GM21576 (cell line): ENCODE results near the gene MYO18B.

Source experiments
- ATAC-seq: cut with Tn5 transposase; IDR thresholded peaks from one replicate; pipeline ENCODE4 v1.9.1; 2021; ENCODE audit warnings: mild to moderate bottlenecking, moderate library complexity; ENCODE audit not compliant: unreplicated experiment

MYO18B gene

DNA sequence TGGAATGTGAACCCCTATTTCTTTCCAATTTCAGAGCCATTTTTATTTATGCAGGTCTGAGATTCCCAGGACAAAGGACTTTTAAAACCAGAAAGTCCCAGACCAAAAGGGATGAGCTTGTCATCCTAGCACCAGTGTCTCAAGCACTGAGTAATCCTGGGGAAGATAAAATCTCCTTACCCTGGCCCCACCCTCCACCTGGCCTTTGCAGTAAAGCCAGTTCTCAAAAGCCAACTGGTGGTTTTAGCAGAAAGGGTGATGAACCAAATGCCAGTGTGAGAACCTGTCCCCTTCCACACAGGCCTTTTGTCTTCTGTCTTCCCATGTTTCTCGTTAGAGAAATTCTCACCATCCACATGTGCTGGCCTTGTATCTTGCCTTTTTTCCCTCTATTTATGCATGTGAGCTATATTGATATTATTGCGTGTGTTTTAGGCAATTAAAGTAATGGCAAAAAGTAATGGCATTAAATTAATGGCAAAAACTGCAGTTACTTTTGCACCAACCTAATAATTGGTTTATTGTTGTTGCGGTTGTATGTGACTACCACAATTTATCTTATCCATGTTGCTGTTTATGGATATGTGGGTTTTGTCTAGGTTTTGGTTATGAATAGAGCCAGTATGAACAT lies 191.3 kb downstream of the MYO18B start:
- ATAC-seq: no peak

DNA sequence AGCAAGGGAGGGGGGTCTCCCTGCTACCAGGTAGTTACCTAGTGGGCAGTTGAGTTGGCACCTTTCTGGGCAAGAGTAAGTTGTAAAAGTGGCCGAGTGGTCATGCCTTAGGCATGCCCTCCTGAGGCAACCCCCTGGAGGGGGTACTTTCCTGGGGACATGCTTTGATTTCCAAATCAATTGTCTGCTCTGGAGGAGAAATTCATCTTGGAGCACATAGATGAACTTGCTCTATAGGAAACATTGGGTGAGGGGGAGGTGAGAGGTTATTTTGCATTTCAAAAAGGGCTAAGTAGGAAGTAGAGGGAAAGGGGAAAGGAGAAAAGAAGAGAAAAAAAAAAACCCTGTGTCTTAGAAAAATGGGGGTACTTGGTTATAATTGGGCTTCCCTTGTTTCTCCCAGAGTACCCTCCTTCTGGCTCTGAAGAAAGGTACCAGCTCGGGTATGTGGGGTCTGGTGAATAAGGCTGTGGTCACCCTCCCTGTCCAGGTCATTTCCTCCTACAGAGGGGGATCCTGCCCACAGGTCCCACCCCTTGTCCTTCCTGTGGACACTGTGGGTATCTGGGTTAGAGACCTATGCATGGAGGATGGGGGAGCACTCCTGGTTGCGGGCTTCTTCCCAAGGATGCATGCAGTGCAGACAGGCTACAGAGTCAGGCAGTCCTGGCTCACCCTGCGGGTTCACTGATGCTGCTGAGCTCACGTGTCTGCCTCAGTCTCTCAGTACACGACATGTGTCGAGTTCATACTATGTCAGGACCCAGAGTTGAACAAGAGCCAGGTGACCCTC lies 193.5 kb downstream of the MYO18B start:
- no peak for ATAC-seq

DNA sequence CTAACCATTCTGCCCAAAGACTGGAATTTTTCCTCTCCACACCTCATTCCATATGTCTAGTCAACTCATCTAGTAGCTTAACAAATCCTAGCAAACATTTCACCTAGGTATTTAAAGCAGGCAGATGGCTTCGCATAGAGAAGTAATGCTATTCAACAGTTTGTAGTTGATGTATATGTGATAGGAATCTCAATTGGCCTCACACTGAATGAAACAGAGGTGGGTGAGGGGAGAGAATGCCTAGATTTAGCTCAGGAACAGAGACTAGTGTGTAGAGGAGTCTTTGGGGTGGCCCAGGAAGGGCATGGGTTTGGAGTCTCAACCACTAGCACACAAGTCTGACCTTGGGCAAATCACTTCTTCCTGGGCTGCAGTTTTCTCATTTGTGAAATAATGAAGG lies 196.2 kb downstream of the MYO18B start:
- ATAC-seq: no peak

DNA sequence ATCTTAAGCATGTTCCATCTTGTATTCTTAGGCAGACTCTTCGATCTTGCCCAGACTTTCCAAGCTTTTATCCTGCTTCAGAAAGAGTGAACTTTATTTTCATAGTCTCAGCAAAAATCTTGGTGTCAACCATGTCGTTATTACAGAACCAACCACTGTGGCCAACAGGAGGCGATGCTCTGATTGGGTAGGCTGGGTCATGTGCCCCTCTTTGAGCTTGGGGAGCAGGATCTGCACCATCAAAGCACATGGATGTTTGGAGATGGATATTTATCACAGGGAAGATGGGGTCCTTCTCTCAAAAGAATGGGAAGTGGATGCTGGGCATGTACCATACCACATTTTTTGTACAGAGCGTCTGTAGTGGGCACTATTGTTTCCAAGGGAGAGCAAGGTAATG lies 197.4 kb downstream of the MYO18B start:
- ATAC-seq: no peak

DNA sequence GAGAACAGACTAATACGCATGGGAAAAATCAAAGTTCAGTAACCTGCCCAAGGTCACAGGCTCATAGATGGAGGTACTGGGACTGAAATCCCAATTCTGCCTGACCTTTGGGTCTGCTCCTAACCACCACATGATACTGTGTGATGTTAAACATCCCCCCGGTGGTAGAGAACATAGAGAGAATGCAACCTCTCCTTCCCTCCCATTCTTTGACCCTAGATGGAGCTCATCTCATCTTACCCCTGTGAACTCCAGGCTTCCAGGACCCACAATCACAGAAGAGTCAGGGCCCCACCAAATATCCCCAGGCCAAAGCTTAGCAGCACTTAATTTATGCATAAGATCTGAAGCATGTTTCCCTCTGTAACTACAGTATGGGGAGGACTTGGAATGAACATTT lies 198.5 kb downstream of the MYO18B start:
- no peak for ATAC-seq

DNA sequence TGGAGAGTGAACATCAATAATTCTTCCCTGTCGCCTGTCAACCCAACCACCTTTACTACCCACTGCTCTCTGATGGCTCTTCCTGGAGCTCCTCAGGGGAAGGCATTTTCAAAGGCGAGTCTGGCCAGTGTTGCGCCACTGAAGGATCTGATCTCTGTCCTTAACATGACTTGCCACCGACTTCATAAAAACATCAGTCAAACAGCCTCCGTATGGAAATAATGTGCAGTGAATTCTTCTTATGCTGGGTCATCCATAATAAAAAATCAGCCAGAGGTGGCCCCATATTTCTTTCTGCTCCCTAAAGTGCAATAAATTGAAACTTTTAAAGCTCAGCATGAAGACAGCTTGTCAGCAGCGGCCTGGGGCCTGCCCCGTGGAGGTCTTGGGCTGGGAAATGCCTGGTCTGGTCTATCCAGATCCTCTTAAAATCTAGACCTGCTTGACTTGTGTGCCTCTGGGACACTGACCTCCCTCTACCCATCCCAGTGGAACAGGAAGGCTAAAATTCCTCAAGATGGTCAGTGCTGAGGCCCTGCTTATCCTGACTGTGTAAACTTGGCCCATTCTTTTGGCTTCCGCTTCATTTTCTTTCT lies 199.5 kb downstream of the MYO18B start:
- ATAC-seq: no peak

DNA sequence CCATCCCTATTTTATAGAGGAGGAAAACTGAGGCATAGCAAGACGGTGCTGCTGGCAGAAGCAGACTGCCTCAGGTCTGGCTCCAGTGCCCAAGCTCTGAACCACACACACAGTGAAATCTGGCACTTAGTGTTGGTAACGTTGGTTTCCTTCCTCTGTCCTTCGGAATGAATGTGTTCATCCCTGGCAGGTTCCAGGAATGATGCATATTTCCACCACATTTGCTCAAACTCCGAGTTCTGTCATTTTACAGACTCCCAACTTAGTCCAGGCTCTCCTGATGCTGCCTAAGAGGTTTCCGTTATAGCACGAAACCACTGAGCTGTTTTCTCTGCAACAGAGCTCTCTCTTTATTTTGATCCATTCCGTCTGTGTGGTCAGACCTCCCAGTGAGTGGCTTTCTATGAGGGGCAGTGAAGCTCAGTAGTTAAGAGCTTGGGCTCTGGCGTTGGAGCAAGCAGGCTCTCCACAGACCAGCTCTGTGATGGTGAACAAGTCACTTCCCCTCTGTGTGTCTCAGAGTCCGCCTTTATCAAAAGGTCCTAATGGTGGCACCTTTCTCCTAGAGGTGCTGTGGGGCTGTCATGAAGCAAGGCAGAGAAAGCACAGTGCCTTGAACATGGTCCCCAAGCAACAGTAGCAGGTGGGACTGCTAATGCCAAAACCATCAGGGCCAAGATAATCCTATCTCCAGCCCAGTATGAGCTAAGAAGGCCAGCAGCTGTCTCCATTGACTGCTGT lies 200.3 kb downstream of the MYO18B start:
- no peak for ATAC-seq

DNA sequence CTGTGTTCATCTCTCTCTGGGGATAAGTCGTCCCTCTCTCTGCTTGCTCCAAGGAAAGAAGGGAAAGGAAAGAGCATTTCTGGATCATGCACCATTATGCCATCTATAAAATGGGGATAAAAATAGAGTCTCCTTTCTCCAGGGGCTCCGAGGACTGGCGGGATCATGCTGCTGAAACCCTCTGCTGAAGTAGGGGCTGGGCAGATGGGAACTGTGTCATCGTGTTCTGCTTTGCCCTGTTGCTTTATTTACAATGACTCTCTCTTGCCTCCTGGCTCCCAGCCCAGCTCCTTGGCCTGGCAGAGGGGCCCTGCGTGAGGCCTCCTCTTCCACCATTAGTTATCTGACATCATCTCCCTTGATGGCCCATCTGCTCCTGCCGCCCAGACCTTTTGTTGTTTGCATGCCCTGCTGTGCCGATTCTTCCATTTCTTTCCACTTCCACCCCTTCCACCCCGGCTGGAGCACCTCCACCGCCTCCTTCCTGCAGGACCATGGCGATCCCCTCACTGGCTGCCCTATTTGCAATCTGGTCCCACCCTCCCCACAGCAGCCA lies 200.9 kb downstream of the MYO18B start:
- no peak for ATAC-seq

DNA sequence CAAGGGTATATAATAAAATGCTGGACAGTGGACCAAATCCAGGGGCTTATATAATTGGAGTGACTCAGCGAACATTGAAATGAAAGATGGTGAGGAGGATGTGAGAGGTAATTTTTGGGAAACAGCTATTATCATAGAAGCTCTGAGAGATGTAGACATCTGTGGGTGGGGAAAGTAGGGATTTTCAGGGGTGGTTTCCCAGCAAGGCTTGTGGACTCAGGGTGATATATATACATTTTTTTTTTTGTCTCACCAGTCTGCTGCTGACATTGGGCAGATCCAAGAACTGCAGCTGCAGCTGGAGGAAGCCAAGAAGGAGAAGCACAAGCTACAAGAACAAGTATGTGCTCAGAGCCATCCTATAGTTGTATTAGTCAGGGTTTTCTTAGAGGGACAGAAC lies 208.1 kb downstream of the MYO18B start:
- no peak for ATAC-seq

DNA sequence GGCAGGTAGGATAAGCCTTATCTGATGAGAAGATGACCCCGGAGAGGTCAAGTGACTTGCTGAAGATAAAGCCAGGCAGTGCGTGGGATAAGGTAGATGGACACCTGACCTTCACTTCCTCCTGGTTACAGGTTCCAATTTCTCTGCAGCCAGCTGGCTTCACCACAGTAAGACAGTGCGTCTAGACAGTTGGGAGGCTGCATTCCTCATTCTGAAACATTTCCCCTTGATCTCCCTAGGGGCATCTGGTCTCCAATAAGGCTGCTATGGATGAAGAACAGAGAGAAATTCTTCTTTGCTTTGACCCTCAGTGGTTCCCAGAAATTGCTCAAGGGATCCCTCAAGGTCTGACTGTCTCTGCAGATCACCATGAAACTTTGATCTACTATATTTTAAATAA lies 211.3 kb downstream of the MYO18B start:
- ATAC-seq: no peak

DNA sequence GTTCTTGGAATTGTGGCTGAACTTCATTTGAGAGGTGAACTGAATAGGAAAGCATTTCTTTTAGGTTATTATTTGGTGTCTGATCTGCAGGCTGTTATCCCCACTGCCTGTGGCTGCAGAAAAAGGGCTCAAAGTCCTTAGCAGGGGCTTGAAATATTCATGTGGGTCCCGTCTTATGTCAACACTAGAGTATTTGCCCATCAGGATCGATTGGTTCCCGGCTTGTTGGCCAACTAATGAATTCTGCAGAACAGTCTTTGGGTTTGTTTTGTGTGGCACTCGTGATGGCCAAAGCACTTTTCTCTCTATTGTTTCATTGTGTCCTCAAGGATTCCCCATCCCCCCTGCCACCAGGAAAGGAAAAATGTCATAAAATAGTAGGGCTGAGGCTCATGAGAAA lies 211.9 kb downstream of the MYO18B start:
- ATAC-seq: no peak

DNA sequence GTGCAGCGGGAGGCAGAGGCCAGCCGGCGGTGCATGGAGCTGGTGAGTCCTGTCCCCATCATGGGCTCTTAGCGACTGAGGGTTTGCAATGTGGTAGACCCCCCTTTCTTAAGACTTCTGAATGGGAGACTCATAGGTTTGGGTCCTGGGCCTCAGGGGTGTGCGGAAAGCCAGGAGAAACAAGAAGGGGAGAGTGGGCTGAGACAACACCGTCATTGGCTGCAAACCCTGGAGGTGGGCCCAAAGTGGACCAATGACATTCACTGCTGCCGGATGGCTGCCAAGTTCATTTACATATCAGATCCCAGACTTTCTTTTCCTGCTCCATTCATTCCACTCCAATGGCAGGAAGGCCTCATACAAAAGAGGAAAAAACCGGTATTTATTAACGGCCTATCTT lies 213.3 kb downstream of the MYO18B start:
- ATAC-seq: no peak

DNA sequence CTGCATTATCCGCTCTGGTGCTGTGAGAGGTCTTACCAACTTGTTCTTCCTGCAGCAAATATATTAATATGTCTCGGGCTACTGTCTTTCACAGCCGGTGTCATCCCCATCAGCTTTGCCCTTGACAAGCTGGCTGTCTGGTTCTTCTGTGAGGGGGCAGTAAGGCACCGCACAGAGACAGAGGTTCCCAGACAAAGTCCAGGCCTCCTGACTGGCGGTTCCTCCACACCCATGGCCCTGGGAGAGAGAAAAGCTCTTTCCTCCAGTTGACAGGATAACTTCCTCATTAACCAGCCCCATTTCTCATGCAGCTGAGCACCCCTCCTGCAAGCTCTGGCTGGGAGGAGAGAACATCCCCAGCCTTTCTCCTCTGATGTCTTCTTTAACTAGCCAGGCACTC lies 214.8 kb downstream of the MYO18B start:
- no peak for ATAC-seq

DNA sequence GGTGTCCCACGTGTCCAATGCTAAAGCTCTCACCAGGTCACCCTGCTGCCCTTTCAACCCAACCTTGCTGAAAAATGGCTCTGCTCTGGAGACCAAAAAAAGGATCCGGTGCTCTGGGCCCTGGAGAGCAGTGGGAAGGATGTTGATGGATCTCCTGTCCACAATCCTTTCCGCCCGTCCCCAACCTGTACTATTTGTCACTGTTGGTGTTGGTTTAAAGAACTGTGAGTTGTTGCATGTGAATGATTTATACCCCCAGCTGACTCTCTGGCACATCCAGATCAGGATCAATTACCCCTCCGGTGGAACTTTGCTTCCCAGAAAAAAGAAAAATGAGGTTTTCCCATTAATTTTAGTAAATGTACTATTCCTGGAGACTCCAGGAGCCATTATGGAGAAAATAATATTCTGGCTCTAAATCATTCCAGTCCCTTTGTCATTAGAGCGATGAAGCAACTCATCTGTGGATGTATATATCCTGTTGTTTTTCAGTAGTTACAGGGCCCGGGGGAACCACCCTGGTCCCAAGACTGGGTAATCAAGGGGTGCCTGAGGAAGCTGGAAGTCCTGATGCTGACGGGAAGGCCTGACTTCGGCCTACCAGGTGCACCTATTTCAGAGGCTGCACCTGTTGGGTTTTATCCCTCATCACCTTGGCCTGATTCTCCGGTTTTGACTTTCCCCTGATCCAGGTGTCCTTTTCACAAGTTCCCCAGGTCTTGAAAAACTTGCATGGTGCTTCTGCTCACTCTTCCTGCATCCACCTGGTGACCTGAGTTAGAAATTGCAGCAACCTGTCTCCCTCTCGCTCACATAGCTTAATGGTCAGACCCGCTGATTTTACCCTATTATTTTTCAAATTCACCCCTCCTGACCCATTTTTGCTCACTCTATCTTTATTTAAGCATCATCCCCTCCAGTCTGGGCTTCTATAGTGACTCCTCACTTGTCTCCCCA lies 218.1 kb downstream of the MYO18B start:
- ATAC-seq: no peak

DNA sequence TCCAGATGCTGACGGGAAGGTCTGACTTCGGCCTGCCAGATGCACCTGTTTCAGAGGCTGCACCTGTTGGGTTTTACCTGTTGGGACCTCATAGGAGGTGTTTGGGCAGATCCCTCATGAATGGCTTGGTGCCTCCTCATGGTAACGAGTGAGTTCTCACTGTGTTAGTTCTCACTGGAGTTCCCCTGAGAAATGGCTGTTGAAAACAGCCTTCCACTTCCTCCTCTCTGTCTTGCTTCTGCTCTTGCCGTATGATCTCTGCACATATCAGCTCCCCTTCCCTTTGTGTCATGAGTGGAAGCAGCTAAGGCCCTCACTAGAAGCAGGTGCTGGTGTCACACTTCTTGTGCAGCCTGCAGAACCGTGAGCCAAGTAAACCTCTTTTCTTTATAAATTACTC lies 219.7 kb downstream of the MYO18B start:
- ATAC-seq: no peak

DNA sequence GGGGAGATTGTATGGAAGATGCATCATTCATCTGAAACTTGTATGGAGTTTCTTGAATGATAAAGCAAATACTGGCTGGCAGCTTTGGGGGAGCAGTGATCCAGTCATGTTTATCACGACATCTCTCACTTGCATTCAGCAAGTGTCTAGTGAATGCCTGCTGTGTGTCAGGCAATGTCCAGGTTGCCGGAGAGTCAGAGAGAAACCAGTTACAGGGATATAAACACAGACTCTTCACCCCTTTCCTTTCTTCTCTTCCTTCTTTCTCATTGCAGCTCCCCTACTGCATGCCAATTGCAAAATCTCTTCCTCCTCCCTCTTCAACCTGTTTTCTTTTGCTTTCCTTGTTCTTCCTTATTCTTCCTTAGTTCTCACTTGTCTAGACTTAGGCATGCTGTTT lies 220.7 kb downstream of the MYO18B start:
- ATAC-seq: no peak

DNA sequence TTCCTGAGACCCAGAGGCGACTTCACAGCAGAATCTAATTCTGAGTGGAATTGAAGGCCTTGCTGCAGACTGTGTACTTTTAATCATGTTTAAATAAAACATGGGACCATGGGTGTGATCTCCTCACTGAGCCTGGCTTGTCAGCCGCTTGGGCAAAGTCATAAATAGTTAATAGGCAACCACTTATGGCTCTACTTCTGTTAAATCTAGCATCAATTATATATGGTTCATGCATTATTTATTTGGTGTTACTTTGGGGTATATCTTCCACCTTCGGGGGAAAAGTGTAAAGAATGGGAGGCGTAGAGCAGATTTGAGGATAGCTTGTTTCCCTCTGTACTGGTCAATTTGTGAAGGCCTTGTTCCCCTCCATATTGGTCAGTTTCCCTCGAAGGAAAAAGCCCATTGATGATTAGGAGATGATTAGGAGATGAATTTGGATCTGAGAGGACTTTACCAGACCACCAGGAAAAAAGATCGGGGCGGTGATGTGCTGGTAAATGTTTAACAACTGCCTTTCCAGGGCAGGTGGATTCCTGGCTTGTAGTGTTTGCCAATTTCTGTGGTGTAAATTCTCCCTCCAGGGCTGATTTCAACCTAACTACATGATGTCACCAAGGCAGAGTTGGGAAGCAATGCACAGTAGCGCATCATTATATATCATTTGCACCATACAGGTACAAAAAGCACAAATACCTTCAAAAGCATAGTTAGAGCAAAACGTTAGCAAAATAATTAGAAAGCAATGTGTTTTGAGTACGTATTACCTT lies 223.2 kb downstream of the MYO18B start:
- no peak for ATAC-seq

DNA sequence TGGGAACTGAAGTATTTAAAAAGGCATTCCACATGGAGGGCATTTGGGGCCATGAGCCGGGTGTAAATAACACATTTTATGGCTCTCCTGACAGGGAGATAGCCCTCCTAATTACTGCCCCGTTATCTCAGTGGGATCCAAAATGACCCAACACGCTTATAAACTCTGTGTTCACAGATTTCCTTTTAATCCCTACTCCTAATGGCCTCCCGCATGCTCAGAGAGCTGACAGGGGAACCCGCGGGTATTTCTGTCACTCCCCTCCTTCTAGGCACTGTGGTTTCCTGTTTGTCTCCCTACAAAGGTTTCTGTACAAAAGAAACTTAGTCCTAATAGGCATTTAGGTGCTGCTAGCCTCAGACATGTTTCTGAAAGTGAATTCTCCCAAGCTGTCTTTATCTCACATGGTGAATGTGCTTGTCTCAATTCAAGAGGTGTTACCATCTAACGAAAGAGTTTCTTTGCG lies 224.5 kb downstream of the MYO18B start:
- no peak for ATAC-seq

DNA sequence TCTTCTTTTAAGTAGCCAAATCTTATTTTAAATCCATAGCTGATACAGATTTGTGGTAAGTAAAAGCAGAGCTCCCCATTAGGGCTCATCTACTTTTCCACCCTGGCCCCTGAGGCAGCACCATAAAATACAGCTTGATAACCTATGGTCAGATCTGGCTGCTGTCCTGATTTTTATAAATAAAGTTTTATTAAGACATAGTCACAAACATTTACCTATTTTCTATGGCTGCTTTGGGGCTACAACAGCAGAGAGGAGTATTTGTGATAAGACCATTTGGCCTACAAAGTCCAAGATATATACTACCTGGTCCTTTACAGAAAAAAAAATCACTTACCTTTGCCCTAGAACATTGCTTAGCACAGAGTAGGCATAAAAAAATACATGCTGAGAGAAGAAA lies 227.3 kb downstream of the MYO18B start:
- ATAC-seq: no peak
